ENCODE results near the gene SAAL1.
"Not testable (repeated sequence)": the region's sequence is repeated elsewhere in the genome, so short reads cannot be mapped to it uniquely, and the experiment has no call there.

The SAAL1 gene, protein sequence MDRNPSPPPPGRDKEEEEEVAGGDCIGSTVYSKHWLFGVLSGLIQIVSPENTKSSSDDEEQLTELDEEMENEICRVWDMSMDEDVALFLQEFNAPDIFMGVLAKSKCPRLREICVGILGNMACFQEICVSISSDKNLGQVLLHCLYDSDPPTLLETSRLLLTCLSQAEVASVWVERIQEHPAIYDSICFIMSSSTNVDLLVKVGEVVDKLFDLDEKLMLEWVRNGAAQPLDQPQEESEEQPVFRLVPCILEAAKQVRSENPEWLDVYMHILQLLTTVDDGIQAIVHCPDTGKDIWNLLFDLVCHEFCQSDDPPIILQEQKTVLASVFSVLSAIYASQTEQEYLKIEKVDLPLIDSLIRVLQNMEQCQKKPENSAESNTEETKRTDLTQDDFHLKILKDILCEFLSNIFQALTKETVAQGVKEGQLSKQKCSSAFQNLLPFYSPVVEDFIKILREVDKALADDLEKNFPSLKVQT

DNA sequence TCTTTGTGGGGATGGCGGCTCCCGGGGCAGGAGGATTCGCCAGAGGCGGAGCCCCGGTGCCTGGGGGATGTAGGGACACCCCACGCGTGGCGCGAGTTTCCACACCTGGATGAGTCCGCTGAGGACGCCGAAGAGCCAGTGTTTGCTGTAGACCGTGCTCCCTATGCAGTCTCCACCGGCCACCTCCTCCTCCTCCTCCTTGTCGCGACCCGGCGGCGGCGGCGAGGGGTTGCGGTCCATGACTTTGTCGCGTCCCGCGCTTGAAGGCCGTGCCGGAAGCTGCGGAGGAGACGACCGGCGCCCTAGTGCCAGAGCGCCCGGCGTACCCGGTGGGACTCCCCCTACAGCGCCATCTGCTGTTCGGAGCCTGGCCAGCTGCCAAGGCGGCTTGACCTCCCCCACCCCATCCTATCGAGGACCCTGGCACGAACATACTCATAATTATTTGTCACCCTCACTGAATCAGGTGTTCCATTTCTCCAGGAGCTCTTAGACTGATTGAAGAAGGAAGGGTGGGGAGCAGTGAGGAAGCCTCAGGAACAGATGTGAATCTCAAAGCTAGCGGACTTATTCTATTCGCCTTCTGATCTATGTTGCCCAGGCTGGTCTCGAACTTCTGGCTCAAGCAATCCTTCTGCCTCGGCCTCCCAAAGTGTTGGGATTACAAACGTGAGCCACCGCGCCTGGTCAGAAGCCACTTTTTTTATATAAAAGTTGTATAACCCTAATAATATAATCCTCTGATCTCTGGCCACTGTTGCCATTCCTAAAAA is at the start of gene SAAL1:
Gene SAAL1, minus strand, starts transcription at position 281 of the 773 bp plus-strand sequence. Its CDS starts 41 bp downstream, at position 240.
- DNase-seq (ENCODE audit: low spot score): peak; percentile 86

DNA sequence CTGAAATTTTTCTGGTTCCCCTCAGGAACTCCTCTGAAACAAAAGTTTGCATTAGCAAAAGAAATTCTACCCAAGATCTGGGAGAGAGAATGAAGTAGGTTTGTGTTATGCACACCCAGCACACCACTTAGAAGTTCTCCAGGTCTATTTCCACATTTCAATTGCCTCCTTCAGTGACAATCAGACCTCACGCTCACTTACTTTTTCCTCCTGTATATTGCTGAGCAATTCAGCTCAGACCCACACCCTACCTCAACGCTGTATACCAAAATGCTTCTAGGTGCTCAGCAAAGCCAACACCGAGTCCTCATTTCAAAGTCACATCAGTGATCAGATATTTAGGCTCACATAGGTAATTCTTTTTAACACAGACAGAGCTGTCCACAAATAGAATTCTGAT is 45.7 kb upstream of the SAAL1 start:
- no peak for DNase-seq (ENCODE audit: low spot score)

DNA sequence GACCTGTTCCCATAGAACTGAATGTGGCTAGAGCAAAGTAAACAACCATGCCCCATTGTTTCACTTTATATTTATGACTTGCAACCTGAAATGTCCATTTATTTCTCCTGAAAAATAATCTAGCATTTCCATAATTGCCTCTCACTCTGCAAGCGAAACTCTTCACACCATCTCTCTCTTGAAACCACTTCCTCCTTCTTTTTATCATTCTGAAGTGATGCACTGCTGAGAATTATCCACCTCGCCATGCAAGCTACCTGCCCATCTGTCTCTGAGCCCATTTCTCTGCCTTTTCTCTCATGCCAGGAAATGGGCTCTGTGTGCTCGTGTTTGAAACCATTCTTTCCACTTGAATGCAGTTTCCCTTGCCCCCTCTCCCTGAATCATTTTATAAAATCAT is 40.0 kb upstream of the SAAL1 start:
- no peak for DNase-seq (ENCODE audit: low spot score)

DNA sequence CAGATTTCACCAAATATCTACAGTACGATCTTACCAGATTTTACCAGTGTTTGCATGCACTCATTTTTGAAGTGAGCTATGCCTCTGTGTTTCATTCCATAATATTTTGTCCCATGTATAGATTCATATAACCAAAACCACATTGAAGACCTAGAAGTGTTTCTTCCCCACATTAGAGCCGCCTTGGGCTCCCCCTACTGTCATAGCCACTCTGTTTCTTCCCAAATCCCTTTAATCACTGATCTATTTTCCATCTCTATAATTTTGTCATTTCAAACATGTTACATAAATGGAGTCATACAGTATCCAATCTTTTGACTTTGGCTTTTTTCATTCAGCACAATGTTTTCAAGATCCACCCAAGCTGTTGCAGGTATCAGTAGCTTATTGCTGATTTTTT is 39.1 kb upstream of the SAAL1 start:
- DNase-seq (ENCODE audit: low spot score): no peak

DNA sequence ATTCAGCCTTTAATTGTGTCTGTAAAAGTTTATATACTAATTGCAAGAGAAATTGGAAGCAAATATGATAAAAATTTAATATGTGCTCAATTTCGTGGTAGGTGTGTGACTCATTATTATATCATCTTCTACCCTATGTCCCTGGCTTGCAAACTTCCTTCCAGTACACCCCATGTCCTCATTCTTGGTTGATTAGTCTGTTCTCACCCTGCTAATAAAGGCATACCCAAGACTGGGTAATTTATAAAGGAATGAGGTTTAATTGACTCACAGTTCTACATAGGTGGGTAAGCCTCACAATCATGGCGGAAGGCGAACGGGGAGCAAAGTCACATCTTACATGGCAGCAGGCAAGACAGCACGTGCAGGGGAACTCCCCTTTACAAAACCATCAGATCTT is 38.4 kb upstream of the SAAL1 start:
- DNase-seq (ENCODE audit: low spot score): no peak

DNA sequence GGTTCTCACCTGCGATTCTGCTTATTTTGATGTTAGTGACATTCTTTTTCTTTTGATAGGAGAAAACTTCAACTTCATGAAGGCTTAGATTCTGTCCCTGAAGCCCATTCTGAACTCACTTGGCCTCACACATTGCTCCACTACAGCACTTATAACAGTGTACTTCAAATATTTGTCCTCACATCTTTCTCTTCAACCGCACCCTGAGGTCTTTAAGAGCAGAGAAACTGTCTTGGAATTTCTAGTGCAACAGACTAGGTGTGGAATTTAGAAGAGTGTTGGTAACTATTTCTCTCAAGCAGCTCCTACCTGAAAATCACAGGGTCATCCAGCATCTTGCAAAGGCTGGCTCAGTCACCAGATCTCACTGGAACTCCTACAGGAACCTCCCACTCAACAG is 34.3 kb upstream of the SAAL1 start:
- no peak for DNase-seq (ENCODE audit: low spot score)

DNA sequence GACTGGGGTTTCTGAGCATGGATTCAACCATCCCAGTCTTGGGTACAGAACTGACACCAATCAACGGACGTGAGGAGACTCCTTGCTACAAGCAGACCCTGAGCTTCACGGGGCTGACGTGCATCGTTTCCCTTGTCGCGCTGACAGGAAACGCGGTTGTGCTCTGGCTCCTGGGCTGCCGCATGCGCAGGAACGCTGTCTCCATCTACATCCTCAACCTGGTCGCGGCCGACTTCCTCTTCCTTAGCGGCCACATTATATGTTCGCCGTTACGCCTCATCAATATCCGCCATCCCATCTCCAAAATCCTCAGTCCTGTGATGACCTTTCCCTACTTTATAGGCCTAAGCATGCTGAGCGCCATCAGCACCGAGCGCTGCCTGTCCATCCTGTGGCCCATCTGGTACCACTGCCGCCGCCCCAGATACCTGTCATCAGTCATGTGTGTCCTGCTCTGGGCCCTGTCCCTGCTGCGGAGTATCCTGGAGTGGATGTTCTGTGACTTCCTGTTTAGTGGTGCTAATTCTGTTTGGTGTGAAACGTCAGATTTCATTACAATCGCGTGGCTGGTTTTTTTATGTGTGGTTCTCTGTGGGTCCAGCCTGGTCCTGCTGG is 31.4 kb upstream of the SAAL1 start:
- no peak for DNase-seq (ENCODE audit: low spot score)

DNA sequence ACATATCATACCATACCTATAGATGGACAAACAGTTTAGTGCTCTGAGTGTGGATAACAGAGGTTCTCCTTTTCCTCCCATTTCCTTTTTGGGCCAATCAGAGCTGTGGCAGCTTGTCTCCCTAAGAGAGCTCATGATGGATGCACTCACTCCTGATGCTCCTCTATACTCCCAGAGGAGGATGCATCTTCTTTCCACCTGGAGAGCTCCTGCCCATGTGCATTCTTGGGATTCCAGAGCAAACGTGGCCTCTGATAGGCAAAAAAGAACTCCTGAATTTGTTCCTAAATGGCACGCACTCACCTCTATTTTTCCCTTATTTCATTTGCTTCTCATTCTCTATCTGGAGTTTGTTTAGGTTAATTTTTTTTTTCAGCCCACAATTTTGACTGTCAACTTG is 29.4 kb upstream of the SAAL1 start:
- DNase-seq (ENCODE audit: low spot score): no peak

DNA sequence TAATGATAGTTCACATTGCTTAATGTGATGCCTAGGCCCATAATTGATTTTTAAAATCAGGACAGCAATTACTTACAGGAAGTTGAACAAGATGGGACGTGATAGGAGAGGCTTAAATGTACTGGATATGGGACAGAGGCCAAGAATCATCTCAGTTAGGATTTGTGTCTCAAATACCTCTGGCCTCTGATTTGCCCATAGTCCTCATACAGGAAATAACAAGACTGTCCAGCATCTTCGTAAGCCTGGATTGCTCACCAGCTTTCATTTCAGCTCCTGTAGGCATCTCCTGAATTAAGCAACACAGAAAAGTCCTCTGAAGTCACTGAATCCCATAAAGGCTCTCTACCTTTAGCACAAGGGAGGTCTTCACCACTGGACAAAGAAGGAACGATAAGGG is 26.5 kb upstream of the SAAL1 start, which contains the start of gene MRGPRX3:
Gene MRGPRX3, plus strand, starts transcription at position 231 of the 400 bp plus-strand sequence. CDS start 4,632 bp downstream, outside the sequence.
- no peak for DNase-seq (ENCODE audit: low spot score)

DNA sequence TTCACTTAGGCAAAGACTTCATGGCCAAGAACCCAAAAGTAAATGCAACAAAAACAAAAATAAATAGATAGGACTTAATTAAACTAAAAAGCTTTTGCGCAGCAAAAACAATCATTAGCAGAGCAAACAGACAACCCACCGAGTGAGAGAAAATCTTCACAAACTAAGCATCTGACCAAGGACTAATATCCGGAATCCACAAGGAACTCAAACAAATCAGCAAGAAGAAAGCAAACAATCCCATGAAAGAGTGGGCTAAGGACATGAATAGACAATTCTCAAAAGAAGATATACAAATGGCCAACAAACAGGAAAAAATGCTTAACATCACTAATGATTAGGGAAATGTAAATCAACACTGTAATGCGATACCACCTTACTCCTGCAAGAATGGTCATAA is 25.2 kb upstream of the SAAL1 start:
- not testable (repeated sequence) for DNase-seq (ENCODE audit: low spot score)

DNA sequence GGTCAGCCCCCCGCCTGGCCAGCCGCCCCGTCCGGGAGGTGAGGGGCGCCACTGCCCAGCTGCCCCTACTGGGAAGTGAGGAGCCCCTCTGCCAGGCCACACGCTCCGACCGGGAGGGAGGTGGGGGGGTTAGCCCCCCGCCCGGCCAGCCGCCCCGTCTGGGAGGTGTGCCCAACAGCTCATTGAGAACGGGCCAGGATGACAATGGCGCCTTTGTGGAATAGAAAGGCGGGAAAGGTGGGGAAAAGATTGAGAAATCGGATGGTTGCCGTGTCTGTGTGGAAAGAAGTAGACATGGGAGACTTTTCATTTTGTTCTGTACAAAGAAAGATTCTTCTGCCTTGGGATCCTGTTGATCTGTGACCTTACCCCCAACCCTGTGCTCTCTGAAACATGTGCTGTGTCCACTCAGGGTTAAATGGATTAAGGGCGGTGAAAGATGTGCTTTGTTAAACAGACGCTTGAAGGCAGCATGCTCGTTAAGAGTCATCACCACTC is 15.5 kb upstream of the SAAL1 start:
- not testable (repeated sequence) for DNase-seq (ENCODE audit: low spot score)

DNA sequence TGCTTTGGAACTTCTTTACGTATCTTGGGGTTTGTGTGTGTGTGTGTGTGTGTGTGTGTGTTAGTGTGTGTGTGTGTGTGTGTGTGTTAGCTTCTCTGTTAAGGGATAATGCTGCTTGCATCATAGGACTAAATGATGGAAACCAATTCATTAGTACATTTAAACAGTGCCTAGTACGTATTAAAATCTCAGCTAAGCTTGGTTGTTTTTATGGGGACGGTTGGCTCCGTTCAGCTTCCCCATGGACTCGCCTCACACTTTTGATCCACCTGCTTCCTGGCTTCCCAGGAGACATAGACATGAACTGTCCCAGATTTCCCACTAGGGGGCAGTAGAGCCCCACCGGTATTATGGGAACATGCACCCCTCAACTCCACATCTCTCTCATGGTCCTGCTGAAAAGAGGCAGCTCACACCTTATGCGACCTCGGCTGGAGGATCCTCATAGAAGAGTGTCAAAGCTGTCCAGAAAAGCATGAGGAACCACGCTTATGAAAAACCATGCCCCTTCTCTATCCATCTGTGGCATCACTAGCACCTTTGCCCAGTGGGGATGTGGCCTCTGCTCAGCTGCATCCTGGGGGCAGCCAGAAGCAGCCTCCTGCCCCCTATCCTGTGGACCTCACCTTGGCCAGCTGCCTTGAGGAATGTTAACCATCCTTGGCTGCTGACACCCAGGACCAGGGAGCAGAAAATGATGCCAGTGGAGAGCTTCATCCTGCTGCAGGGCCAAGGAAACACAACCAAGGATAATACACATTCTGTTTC is 9.7 kb upstream of the SAAL1 start:
- peak; percentile 64 for DNase-seq (ENCODE audit: low spot score)

DNA sequence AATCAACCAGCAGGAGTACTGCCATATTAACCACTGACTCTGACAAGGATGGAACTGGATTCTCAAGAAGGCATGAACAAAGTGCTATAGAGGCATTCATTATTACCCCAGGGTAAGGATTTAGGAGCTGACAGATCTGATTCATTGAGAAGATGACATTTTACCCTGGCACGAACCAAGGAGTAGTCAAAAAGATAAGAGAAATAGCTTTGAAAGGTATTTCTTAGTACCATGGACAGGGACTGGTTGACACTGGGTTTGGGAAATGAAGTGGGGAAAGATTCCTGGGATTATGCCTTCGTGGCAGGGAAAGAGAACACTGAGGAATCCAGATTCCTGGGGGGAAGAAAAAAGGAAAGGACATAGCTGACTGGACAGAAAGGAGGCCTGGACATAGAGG is 5.1 kb upstream of the SAAL1 start:
- DNase-seq (ENCODE audit: low spot score): no peak

DNA sequence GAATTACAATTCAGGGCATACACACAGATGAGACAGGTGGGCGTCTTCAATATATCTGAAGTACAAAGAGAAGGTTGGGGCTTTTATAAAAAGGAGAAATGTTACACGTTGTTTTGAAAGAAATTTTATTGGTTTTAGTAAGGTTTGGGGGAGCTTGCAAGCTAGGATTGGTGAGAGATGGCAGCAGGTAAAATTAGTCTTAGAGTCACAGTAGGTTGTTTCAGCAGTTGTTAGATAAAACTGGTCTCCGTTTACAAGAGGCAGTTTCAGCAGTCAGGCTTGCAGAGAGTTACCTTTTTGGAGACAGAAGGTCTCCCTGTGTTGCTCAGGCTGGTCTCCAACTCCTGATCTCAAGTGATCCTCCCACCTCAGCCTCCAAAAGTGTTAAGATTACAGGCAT is 2.4 kb upstream of the SAAL1 start:
- DNase-seq (ENCODE audit: low spot score): no peak

DNA sequence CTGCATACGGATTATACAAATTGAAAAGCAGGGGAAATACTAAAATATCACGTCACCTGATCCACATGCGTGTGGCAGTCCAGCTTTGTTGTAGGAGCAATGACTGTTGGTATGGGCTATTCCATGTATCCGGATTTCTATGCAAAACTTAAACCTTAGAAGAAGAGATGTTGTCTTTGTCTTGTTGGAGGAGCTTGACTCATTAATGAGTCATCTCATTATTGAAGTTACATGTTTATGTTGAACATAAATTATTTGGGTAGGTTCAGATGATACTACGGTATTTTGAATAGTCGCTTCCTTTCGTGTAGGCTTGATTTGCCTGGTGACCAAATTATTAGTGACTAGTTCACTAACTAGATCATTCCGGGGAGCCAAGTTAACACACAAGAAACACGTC is 806 bp upstream of the SAAL1 start:
- DNase-seq (ENCODE audit: low spot score): no peak

DNA sequence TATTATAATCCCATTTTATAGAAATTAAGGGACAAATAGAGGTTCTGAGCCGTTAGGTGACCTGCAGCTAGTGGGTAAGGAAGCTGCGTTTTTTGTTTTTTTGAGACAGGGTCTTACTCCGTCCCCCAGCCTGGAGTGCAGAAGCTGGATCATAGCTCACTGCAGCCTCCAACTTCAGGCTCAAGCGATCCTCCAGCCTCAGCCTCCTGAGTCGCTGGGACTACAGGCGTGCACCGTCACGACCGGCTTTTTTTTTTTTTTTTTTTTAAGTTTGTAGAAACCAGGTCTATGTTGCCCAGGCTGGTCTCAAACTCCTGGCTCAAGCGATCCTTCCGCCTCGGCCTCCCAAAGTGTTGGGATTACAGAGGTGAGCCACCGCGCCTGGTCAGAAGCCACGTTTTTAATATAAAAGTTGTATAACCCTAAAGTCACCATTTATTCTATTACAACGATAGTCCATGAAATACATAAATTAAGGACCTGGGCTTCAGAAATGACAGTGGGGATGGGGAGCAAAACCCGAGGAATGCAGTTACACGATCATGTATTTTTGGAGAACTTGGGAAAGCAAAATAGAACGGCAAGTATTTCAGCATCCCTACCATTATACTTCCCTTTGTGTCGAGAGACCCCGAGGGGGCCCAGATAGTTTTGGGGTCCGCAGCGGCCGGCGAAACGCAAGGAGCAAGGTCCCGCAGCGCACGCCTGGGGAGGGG is 638 bp downstream of the SAAL1 start:
- DNase-seq (ENCODE audit: low spot score): no peak

DNA sequence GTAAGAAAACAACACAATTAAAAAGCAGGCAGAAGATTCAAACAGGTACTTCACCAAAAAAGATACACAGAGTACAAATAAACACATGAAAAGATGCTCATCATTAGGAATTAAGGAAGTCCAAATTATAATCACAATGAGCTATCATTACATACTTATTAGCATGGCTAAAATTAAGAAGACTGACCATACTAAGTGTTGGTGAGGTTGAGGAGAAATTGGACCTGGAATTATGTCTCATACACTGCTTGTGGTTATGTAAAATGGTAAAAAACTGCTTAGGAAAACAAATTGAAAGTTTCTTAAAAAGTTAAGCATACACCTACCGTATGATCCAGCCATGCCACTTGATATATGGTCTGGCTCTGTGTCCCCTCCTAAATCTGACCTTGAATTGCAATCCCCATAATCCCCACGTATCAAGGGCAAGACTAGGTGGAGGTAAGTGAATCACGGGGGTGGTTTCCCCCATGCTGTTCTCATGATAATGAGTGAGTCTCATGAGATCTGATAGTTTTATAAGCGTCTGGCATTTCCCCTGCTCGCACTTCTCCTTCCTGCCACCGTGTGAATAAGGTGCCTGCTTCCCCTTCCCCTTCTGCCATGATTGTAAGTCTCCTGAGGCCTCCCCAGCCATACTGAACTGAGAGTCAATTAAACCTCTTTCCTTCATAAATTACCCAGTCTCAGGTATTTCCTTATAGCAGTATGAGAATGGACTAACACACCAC is 4.8 kb downstream of the SAAL1 start:
- no peak for DNase-seq (ENCODE audit: low spot score)

DNA sequence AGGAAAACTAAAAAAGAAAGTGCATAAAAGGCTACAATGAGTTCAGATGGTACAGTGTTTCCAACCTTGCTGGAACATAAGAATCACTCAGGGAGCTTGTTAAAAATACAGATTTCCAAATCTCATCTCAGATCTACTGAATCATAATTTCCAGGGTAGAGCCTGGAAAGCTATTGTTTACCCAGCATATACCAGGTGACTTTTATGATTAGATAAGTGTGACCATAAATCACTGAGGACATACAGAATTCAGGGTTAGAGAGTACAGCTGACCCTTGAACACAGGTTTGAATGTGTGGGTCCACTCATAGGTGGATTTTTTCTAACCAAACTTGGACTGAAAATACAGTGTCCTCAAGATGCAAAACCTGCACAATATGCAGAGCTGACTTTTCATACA is 11.9 kb downstream of the SAAL1 start:
- DNase-seq (ENCODE audit: low spot score): no peak

DNA sequence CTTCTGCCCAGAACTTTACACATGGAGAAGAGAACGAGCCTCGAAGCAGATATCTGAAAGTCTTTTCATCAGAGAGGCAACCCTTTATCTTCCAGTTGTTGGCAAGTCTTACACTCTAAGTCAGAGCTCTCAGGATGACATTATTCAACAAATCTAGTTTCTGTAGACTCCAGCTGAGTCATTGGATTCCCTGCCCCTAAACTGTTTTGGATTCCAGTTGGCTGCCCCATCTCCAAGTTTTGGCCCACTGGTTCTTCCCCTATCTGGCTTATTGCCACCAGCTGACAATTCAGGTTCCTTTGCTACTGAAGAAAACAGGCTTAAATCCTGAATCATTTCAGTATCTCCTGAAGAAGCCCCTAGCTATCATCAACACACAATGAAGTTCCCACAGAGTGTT is 14.2 kb downstream of the SAAL1 start:
- DNase-seq (ENCODE audit: low spot score): no peak

DNA sequence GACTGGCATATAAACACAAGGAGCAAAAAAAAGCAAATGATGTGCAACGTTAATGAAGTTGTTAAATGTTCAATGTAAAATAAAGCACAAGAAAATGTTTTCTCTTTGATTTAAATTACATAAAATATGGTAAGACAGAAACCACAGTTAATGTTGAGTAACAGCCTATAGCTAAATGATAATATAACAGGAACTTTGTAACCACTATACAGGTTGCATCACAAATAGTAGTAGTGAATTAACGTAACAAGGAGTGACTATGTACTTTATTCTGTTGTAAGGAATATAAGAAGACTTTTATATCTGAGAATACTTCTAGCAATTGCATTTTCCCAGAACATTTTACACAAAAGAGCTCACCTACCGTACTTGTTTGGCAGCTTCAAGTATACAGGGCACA is 16.9 kb downstream of the SAAL1 start:
- DNase-seq (ENCODE audit: low spot score): no peak

Measured in hepatic stellate cell (primary cell).